PC-3 (cell line): ENCODE data around the gene TNFRSF4.

Source experiments
- CTCF ChIP-seq: fragments of 300-600 bp; sonication (generic); conservative IDR thresholded peaks from 2 replicates; pipeline ENCODE4 v1.5.1; 2017; ENCODE audit warnings: antibody characterized with exemption, low read depth, mild to moderate bottlenecking, low read length
- EZH2 ChIP-seq: fragments of 300-600 bp; sonication (generic); IDR thresholded peaks from one replicate; pipeline ENCODE4 v1.6.1; 2017; ENCODE audit warnings: antibody characterized with exemption, mild to moderate bottlenecking, low read length; ENCODE audit not compliant: unreplicated experiment
- EZH2phosphoT487 ChIP-seq: fragments of 300-600 bp; sonication (generic); IDR thresholded peaks from 2 replicates; pipeline ENCODE4 v1.6.1; 2018; ENCODE audit warnings: mild to moderate bottlenecking, antibody characterized with exemption, low read length, borderline replicate concordance

- TF ChIP-seq CTCF (no peak), EZH2phosphoT487 (no peak), EZH2 (no peak)
Observed at GRCh38 chr1:1176931-1177330, 37.0 kb downstream of the TNFRSF4 start.
